CD14-positive monocyte (primary cell): ENCODE data around the gene CHRM4. TPM values are rescaled to one million over a fixed set of nuclear protein-coding genes. Genes with fewer than 3 reads are reported as not detected.

ENCODE experiments used
- DNase-seq, 3 donors: peaks; one replicate each; pipeline ENCODE4 v3.0.0-alpha.2; 2011 to 2022
- H2AFZ ChIP-seq: 2 replicates; pipeline ENCODE4 v1.6.0; 2012; ENCODE audit warnings: mild to moderate bottlenecking, low read depth, low read length, inconsistent platforms; ENCODE audit not compliant: insufficient read depth, poor library complexity, severe bottlenecking
- H3K27ac ChIP-seq, 2 donors: 1 replicate in 1 of 2; 2 replicates in 1 of 2; pipeline ENCODE4 v1.5.1; 2012 to 2013; ENCODE audit warnings: low read length in 2 of 2, control low read depth in 1 of 2, inconsistent platforms in 1 of 2, low read depth in 1 of 2, mild to moderate bottlenecking in 1 of 2
- H3K27me3 ChIP-seq, 2 donors: one replicate each; pipeline versions ENCODE4 v1.6.0 to v1.6.1; 2011 to 2013; ENCODE audit warnings: low read length in 2 of 2; ENCODE audit not compliant: control insufficient read depth in 2 of 2, insufficient read depth in 2 of 2
- H3K36me3 ChIP-seq, 2 donors: replicated peaks in 1 of 2; 1 replicate in 1 of 2; 2 replicates in 1 of 2; pipeline versions ENCODE4 v1.5.1 to v1.6.1; 2012 to 2013; ENCODE audit warnings: low read length in 2 of 2, control low read depth in 1 of 2, inconsistent platforms in 1 of 2, mild to moderate bottlenecking in 1 of 2; ENCODE audit not compliant: insufficient read depth in 2 of 2, control insufficient read depth in 1 of 2
- H3K4me1 ChIP-seq, 2 donors: 1 replicate in 1 of 2; 2 replicates in 1 of 2; pipeline versions ENCODE4 v1.5.1 to v1.6.1; 2012 to 2013; ENCODE audit warnings: low read length in 2 of 2, control low read depth in 1 of 2, inconsistent platforms in 1 of 2, mild to moderate bottlenecking in 1 of 2, moderate library complexity in 1 of 2; ENCODE audit not compliant: insufficient read depth in 2 of 2, control insufficient read depth in 1 of 2
- H3K4me2 ChIP-seq: replicated peaks from 2 replicates; pipeline ENCODE3; 2012; ENCODE audit warnings: low read length, moderate library complexity, mild to moderate bottlenecking; ENCODE audit not compliant: poor library complexity, severe bottlenecking; ENCODE audit errors: extremely low read depth
- H3K4me3 ChIP-seq, 3 experiments: fragments of 200-600 bp in 1 of 3; sonication (generic) in 1 of 3; replicated peaks in 1 of 3; 1 replicate in 2 of 3; 2 replicates in 1 of 3; pipeline ENCODE4 v1.5.1; 2011 to 2013; ENCODE audit warnings: low read length in 3 of 3, mild to moderate bottlenecking in 3 of 3, control low read depth in 2 of 3, low read depth in 2 of 3, inconsistent platforms in 1 of 3, moderate library complexity in 1 of 3
- H3K79me2 ChIP-seq: 2 replicates; pipeline ENCODE4 v1.6.0; 2012; ENCODE audit warnings: mild to moderate bottlenecking, control low read depth, inconsistent platforms, low read length, moderate library complexity; ENCODE audit not compliant: insufficient read depth
- H3K9ac ChIP-seq: 2 replicates; pipeline ENCODE4 v1.6.0; 2017; ENCODE audit warnings: low read length, mild to moderate bottlenecking; ENCODE audit not compliant: insufficient read depth, poor library complexity, severe bottlenecking
- H3K9me3 ChIP-seq, 2 donors: replicated peaks in 1 of 2; 1 replicate in 1 of 2; 2 replicates in 1 of 2; pipeline versions ENCODE4 v1.5.1 to v1.6.1; 2012 to 2013; ENCODE audit warnings: low read length in 2 of 2, control low read depth in 1 of 2; ENCODE audit not compliant: control insufficient read depth in 1 of 2, insufficient read depth in 1 of 2
- H4K20me1 ChIP-seq: 2 replicates; pipeline ENCODE4 v1.6.0; 2012; ENCODE audit warnings: mild to moderate bottlenecking, low read length, control low read depth, moderate library complexity; ENCODE audit not compliant: insufficient read depth
- H3K27ac Mint-ChIP-seq, 7 donors: one replicate each; pipeline ENCODE4 v1.8.0; 2020; ENCODE audit warnings: mild to moderate bottlenecking in 7 of 7, mixed read lengths in 7 of 7, moderate library complexity in 6 of 7, inconsistent platforms in 2 of 7
- H3K27me3 Mint-ChIP-seq, 3 donors: one replicate each; pipeline ENCODE4 v1.8.0; 2021 to 2022; ENCODE audit warnings: low read depth in 3 of 3, mild to moderate bottlenecking in 3 of 3, mixed read lengths in 3 of 3, moderate library complexity in 3 of 3, inconsistent platforms in 1 of 3
- H3K36me3 Mint-ChIP-seq, 2 donors: one replicate each; pipeline ENCODE4 v1.8.0; 2020; ENCODE audit warnings: mixed read lengths in 2 of 2, inconsistent platforms in 1 of 2, mild to moderate bottlenecking in 1 of 2
- H3K4me1 Mint-ChIP-seq: one replicate; pipeline ENCODE4 v1.8.0; 2020; ENCODE audit warnings: mild to moderate bottlenecking, mixed read lengths
- H3K4me3 Mint-ChIP-seq, 2 donors: one replicate each; pipeline ENCODE4 v1.8.0; 2020; ENCODE audit warnings: mild to moderate bottlenecking in 2 of 2, mixed read lengths in 2 of 2, moderate library complexity in 1 of 2
- H3K9me3 Mint-ChIP-seq, 7 donors: one replicate each; pipeline ENCODE4 v1.8.0; 2020 to 2022; ENCODE audit warnings: mixed read lengths in 7 of 7, mild to moderate bottlenecking in 6 of 7, moderate library complexity in 6 of 7, inconsistent platforms in 2 of 7
- WGBS: methylation state at CpG from one replicate; pipeline ENCODE4 v1.1.5; 2013; ENCODE audit warnings: missing lambda C conversion rate; ENCODE audit not compliant: insufficient coverage; 5-methylcytosine and 5-hydroxymethylcytosine counted together
- intact Hi-C, 2 donors: fragments of 100-400 bp; cut with micrococcal nuclease; formaldehyde crosslinking; loops; one replicate each; pipeline versions ENCODE4 v1.15.0 to v1.15.1; 2023
- polyA plus RNA-seq, 3 donors: library from polyadenylated mRNA; depleted of rRNA in 1 of 3; unstranded in 2 of 3; stranded (reverse) in 1 of 3; fragments of 300-500 nt in 2 of 3; fragments of >200 nt in 1 of 3; fragmentation: Illumina TruSeq in 2 of 3; gene quantifications; 1 replicate in 2 of 3; 2 replicates in 1 of 3; pipeline ENCODE4 v1.2.3, GENCODE V29; 2012 to 2021
- TF ChIP-seq, protein P1 (sequence below): fragments of 200-600 bp; IDR thresholded peaks from one replicate; pipeline ENCODE4 v1.8.0; 2022; ENCODE audit warnings: antibody characterized with exemption, mild to moderate bottlenecking

Gene CHRM4
- polyA plus RNA-seq, 3 donors: 0.15 to 0.57 TPM; not detected in 1

DNA sequence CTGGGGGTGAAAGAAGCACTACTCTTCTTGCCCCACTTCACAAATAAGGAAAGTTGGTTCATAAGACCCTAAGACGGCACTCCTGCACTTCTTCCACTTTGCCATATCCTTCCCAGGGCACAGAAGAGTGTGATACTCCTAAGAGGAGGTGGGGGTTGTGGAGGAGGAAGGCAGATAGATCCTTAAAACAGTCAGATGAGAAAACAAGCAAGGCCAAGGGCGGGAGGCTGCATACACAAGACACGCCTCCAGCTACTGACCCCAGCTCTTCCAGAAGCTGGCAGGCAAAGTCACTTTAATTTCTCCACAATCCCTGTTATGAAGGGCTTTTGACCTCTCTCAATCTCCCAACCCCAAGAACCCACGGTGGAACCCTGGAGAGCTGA lies 1.6 kb upstream of the CHRM4 start:
- H3K36me3 ChIP-seq: peaks cover 17 to 21% of the 10 kb centered on the region in 2 donors
- no peak overlapping the region for H3K27ac Mint-ChIP-seq
- peaks cover 32% of the 10 kb centered on the region for H3K4me1 Mint-ChIP-seq
- TF ChIP-seq, protein P1, sequence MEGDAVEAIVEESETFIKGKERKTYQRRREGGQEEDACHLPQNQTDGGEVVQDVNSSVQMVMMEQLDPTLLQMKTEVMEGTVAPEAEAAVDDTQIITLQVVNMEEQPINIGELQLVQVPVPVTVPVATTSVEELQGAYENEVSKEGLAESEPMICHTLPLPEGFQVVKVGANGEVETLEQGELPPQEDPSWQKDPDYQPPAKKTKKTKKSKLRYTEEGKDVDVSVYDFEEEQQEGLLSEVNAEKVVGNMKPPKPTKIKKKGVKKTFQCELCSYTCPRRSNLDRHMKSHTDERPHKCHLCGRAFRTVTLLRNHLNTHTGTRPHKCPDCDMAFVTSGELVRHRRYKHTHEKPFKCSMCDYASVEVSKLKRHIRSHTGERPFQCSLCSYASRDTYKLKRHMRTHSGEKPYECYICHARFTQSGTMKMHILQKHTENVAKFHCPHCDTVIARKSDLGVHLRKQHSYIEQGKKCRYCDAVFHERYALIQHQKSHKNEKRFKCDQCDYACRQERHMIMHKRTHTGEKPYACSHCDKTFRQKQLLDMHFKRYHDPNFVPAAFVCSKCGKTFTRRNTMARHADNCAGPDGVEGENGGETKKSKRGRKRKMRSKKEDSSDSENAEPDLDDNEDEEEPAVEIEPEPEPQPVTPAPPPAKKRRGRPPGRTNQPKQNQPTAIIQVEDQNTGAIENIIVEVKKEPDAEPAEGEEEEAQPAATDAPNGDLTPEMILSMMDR: no peak
- H2AFZ ChIP-seq: no peak overlapping the region
- H3K27me3 ChIP-seq: peaks cover 38 to 47% of the 10 kb centered on the region in 2 donors
- no peak for DNase-seq
- no peak overlapping the region for H3K27ac ChIP-seq
- no peaks in the 10 kb centered on the region for H3K79me2 ChIP-seq
- H3K9me3 Mint-ChIP-seq: peaks cover 0 to 15% (median 5%) of the 10 kb centered on the region in 7 donors
- peaks cover 44% of the 10 kb centered on the region for H4K20me1 ChIP-seq
- no peak overlapping the region for H3K9ac ChIP-seq
- H3K4me3 Mint-ChIP-seq: peak overlapping the region; percentile 76 to 92
- peaks cover 3 to 18% of the 10 kb centered on the region in 2 donors for H3K9me3 ChIP-seq
- intact Hi-C loops: no loop called here
- peaks cover 42 to 53% (median 46%) of the 10 kb centered on the region in 3 donors for H3K27me3 Mint-ChIP-seq
- peak overlapping the region; percentile 75 for H3K4me2 ChIP-seq
- peaks cover 25 to 46% of the 10 kb centered on the region in 2 donors for H3K4me1 ChIP-seq
- H3K36me3 Mint-ChIP-seq: peaks cover 20 to 21% of the 10 kb centered on the region in 2 donors
- WGBS: 82% methylated on average over 2 of the region's 4 CpGs
- H3K4me3 ChIP-seq: peak overlapping the region in 1 of 3 experiments; percentile 71

DNA sequence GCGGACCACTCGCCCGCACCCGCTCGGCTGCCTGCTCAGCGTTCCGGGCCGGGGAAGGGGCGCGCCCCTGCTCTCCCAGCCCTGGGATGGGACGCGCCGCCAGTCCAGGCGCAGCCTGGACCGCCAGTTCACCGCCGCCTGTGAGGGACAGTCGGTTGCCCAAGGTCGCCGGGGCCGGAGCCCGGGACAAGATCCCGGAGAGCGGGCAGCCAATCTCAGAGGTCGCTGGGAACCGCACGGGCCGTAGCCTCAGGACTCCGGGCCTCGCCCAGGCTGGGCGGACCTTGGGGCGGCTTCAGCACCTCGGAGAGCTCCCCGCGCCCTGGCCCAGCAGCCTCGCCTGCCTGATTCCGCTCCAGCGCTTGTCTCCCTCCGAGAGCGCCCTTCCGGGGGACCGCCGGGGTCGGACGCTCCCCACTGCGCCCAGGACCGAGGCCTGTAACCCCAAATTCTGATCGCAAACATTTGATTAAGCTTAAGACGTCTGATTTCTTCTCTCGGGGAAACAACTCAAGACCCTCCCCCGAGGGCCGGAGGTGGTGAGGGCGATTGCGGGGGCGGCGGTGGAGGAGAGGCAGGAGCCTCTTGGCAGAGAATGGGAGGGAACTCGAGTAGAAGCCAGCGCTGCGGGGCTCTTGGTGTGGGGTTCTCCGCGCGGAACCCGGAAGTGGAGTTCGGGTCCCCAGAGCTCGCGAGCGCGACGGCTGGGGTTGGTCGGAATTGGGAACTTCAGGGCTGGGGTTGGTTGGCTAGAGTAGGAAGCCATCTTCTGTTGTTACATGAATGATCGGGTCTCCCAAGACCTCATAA lies 1.1 kb upstream of the CHRM4 start:
- no peak overlapping the region for H3K27ac ChIP-seq
- H3K36me3 Mint-ChIP-seq: peaks cover 17% of the 10 kb centered on the region in 2 donors
- peak overlapping the region in 1 of 7 donors; percentile 72 for H3K27ac Mint-ChIP-seq
- peaks cover 46 to 59% (median 52%) of the 10 kb centered on the region in 3 donors for H3K27me3 Mint-ChIP-seq
- no peak overlapping the region for H2AFZ ChIP-seq
- TF ChIP-seq, protein P1: no peak
- H4K20me1 ChIP-seq: peaks cover 50% of the 10 kb centered on the region
- peak overlapping the region; percentile 75 for H3K4me2 ChIP-seq
- intact Hi-C loops: no loop called here
- peak overlapping the region in 1 of 3 experiments; percentile 71 for H3K4me3 ChIP-seq
- DNase-seq: peak; percentile 68 to 70 (median 70)
- peak overlapping the region; percentile 76 to 92 for H3K4me3 Mint-ChIP-seq
- H3K79me2 ChIP-seq: no peaks in the 10 kb centered on the region
- peaks cover 11 to 15% of the 10 kb centered on the region in 2 donors for H3K36me3 ChIP-seq
- H3K9me3 ChIP-seq: peaks cover 3 to 21% of the 10 kb centered on the region in 2 donors
- peaks cover 0 to 15% (median 5%) of the 10 kb centered on the region in 7 donors for H3K9me3 Mint-ChIP-seq
- H3K4me1 ChIP-seq: peaks cover 30 to 52% of the 10 kb centered on the region in 2 donors
- peaks cover 36% of the 10 kb centered on the region for H3K4me1 Mint-ChIP-seq
- no peak overlapping the region for H3K9ac ChIP-seq
- peaks cover 42 to 53% of the 10 kb centered on the region in 2 donors for H3K27me3 ChIP-seq
- 1% methylated on average over 59 of the region's 71 CpGs for WGBS
